HG03066 (cell line): ENCODE results near the gene GALNT18.

Experiments used
- ATAC-seq: cut with Tn5 transposase; IDR thresholded peaks from one replicate; pipeline ENCODE4 v1.9.1; 2021; ENCODE audit warnings: low read depth; ENCODE audit not compliant: unreplicated experiment

Gene GALNT18

GRCh38 chr11:11626128-11626527 is 4.3 kb upstream of the GALNT18 start:
- ATAC-seq: no peak

DNA sequence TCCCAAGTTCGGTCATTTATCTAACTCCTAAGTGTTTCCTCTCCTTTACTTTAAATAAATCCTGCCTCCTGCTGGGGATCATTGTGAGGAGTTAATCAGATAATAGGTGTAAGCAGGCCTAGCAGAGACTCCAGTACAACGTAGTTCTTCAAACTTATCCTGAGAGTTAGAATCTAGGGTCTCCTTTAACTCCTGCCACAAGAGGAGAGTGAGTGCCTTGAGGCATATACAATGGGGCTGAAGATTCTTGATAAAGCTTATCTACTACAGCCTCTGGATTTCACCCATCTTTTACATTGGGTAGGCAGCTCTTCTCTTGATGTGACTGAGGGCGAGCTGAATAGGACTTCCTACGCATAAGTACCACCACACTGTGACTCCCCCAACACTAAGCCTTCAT is 3.1 kb upstream of the GALNT18 start:
- no peak for ATAC-seq

- no peak for ATAC-seq
Measured at GRCh38 chr11:11624204-11624603, 2.4 kb upstream of the GALNT18 start.

GRCh38 chr11:11622772-11623171 is 967 bp upstream of the GALNT18 start:
- no peak for ATAC-seq

- no peak for ATAC-seq
Measured at GRCh38 chr11:11622340-11622706, 518 bp upstream of the GALNT18 start.

DNA sequence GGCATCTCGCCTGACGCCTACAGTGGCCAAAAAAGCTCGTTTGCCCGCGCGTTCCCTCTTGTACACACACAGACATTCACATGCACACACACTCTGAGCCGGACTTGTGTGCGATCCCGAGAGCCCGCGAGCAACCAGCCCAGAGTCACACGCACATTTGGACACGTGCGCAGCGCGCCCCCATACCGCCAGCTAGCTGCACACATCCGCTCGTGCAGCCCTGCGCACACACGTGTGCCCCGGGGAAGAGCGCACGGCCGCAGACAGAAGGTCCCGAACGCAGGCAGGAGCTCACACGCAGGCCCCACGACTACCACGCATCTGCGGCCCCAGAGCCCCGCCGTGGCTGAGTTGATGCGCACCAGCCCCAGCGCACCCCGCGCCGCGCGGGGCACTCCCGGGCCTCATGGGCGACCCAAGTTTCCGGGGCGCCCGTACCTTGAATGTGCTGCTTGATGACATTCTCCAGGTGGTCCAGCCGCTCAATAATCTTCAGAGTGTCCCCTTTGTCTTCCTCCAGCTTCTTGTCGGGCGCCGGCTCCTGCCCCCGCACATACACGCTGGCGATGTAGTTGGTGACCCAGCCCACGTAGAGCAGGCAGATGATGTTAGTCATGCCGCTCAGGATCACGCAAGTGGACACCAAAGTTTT is 758 bp downstream of the GALNT18 start:
- ATAC-seq: no peak

GRCh38 chr11:11620173-11620920 is 1.5 kb downstream of the GALNT18 start:
- no peak for ATAC-seq

DNA sequence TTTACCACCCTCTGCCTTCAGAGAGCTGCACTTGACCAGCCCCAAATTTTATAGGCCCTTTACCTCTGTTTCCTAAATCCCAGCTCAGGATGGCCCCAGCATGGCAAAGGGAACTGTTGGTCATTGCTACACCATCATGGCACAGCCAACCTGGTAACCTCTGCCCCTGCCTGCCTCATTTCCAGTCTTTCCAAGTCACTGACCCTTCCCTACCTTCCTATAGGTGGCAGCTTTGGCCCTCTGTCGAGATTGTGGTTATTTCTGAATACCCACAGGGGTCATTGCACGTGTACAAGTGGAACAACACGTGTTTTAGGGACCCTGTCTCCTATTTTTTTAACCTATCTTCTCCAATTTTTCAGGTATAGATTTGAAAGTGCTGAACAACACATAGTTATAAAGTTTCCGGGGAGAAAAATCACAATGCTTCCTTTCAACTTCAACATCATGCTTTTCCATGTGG is 2.8 kb downstream of the GALNT18 start:
- ATAC-seq: no peak

- no peak for ATAC-seq
Measured at GRCh38 chr11:11615086-11615485, 6.7 kb downstream of the GALNT18 start.

- no peak for ATAC-seq
Measured at GRCh38 chr11:11612439-11612838, 9.4 kb downstream of the GALNT18 start.

GRCh38 chr11:11611381-11611780 is 10.4 kb downstream of the GALNT18 start:
- ATAC-seq: no peak

DNA sequence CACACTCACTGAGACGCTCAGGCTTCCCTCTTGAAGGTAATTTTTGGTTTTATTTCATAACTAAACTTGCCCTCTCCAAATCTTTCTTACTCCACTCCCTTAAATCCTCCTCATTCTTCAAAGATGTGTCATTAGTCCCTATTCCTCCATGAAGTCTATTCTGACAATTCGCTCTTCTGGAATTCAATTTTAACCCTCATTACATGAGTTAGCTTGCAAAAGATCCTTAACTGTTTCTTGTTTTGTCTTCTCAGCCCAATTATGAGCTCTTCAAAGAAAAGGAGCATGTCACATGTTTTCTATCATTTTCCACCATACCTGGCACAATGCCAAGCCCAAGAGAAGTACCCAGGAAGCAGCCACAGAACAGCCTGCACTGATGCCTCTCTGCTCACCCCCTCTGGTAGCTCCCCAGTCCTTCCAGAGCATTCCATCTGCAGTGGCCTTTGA is 13.0 kb downstream of the GALNT18 start:
- no peak for ATAC-seq

GRCh38 chr11:11607772-11608171 is 14.0 kb downstream of the GALNT18 start:
- ATAC-seq: no peak

DNA sequence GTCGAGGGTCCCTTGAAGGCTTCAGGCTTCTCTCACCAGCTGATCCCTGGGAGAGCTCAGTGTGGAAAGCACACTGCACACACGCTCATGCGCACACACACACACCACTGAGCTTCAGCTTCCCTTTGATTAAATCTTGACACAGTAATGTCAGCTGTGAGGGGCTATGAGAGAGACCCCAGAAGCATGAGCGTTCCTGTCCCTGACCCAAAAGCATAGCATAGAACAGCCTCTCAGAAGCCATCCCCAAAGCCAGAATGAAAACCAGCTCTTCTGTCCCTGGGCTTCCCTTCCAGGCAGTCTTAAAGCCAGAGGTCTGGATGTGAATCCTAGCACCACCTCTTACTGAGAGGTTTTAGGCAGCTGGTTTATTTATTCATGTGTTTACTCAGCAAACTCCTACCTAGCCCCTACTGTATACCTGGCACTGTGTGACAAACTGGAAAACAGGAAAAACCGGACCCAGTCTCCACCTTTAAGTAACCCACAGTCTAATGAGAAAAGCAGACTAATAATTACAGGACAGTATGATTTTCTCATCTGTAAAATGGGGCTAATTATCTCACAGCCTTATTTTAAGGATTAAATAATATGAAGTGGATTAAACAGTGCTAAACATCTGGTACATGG is 15.9 kb downstream of the GALNT18 start:
- no peak for ATAC-seq

GRCh38 chr11:11605181-11605580 is 16.6 kb downstream of the GALNT18 start:
- no peak for ATAC-seq

- no peak for ATAC-seq
Measured at GRCh38 chr11:11604370-11604990, 17.3 kb downstream of the GALNT18 start.

DNA sequence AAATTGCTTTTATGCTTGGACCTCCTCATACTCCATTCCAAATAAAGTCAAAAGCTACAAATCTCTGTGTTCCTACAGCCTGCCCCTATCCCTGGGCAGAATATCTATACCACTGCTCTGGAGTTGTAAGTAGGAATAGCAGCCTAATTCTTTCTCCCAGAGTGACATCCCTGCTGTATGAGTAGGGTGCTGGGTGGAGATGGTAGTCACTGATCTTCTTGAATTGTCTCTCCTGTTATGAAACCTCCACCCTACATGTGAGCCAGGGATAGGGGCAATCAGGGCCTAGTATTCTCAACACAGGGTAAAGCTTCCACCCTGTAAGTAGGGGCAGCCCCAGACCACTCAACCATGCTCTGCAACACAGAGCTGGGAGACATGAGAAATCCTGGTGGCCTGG is 19.8 kb downstream of the GALNT18 start:
- ATAC-seq: no peak

- no peak for ATAC-seq
Measured at GRCh38 chr11:11600288-11600687, 21.5 kb downstream of the GALNT18 start.

DNA sequence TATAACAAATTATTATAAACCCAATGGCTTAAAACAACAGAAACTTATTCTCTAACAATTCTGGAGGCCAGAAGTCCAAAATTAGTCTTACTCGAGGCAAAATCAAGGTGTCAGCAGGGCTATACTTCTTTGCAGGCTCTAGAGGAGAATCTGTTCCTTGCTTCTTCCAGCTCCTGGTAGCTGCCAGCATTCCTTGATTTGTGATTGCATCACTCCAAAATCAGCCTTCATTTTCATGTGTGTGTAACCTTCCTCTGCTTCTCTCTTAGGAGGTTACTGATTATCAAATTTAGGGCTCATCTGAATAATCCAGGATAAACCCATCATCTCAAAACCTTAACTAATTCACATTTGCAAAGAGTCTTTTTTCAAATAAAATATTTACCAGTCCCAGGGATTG is 23.6 kb downstream of the GALNT18 start:
- ATAC-seq: no peak

- ATAC-seq: no peak
Measured at GRCh38 chr11:11594162-11594561, 27.6 kb downstream of the GALNT18 start.

GRCh38 chr11:11592146-11592684 is 29.6 kb downstream of the GALNT18 start:
- no peak for ATAC-seq
